Fibroblast of the conjunctiva (primary cell): Measurements from ENCODE around the gene SYT4.
"Not testable (repeated sequence)": the region's sequence is repeated elsewhere in the genome, so short reads cannot be mapped to it uniquely, and the experiment has no call there.

Experiments used
- DNase-seq: peaks from one replicate; pipeline ENCODE4 v3.0.0-alpha.2; 2010; ENCODE audit warnings: low read depth

SYT4 gene, protein sequence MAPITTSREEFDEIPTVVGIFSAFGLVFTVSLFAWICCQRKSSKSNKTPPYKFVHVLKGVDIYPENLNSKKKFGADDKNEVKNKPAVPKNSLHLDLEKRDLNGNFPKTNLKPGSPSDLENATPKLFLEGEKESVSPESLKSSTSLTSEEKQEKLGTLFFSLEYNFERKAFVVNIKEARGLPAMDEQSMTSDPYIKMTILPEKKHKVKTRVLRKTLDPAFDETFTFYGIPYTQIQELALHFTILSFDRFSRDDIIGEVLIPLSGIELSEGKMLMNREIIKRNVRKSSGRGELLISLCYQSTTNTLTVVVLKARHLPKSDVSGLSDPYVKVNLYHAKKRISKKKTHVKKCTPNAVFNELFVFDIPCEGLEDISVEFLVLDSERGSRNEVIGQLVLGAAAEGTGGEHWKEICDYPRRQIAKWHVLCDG

DNA sequence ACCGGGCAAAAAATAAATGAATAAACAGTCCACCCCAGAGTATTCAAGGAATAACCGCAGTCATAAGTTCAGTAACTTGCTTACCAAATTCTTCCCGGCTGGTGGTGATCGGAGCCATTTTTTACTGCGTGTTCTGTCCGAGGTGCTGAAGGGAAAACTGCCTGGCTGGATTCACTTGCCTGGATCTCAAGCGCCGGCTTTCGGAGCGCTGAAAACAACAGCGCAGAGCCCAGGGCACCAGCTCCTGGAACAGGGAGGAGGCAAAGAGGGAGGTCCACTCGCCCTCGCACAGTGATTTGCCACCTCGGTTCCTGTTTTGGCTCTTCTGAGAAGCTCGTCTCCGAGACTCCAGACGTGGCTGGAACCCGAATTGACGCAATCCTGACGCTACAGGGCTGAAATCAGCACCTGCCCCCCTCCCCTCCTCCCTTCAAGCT is at the start of gene SYT4:
TSS of gene SYT4 (minus strand) at position 327 of the 437 bp plus-strand sequence. CDS start at position 118, 209 bp downstream.
- DNase-seq = no peak

DNA sequence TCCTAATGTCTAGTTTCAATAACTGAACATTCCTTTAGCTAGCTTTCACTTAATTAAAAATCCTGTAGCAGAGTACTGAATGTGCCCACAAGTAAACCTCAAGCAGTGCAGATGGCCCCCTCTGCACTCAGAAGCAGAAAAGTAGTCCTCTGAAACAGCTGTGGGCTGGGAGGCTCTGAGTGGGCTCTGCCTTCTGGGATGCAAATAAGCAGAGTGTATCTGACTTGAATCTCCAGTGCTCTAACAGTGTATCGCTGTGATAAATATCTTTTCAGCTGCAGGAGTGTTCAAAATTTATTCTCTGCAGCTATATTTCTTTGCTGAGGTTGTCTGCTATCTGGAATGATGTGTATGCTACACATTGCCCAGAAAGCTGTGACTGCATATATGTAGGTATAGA is 44.8 kb upstream of the SYT4 start:
- DNase-seq = no peak

DNA sequence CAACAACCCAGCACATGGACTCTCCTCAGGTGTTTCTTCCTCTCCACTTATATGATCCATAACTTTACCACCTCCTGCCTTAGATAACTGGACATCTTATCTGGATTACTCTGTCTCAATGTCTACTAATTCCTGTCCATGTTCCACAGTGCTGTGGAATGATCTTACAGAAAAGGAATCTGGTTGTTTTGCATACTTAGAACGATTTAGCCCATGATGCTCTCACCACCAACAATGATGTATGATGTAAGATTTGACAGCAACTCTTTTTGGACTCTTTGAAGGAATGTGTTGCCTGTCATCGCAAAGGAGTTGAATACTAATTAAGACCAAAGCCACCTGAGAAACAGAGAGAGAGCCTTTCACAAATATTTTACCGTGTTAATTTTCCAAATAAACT is 37.7 kb upstream of the SYT4 start:
- DNase-seq = no peak

DNA sequence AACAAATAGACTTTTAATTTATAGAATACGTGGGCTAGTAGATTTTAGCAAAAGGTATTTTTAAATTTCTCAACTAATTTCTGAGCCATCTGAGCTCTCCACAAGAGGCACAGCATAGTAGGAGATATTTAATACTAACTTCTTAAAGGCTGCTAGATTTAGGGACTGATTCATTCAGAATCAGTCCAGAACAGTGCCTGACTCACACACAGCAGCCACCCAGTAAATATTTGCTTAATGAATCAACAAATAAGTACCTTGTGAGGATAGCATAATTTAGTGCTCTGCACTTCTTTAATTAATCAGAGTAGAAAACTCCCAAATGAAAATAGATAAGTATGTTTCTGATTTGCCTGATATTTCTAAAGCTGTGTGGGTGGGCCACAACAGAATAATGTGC is 35.6 kb upstream of the SYT4 start:
- no peak for DNase-seq

DNA sequence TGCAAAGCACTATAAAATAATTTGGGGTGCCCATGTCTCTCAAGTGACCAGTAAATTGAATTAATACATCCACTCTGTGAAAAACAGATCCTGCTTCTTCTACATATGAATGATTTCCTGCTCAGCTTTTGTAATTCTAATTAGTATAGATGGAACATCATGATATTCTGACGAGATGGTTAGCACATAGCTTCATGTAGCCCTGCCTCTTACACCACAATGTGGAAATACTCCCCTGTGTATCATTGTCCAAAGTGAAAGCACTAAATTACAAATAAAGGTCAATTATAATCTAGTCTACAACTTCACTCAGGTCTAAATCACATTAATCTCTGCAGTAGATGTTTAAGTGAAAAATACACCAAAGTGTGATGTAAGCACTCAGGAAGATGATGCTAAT is 32.9 kb upstream of the SYT4 start:
- DNase-seq = no peak

DNA sequence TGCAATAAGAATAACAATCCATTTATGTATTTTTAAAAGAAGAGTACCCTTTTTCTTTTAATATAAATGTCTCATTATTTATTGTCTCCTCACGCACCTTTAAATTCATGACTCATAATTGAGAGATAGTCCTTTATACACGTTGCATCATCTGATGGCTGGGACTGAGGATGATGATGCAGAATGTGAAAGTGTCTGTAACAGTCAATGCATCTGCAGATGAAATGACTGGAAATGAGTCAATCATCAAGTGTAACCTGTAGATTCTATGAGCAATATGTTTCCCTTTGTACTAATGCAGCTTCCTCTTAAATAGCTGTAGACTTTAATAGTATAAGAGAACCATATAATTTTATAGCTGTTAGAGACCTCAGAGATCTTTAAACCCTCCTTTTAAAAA is 26.1 kb upstream of the SYT4 start:
- DNase-seq = no peak

DNA sequence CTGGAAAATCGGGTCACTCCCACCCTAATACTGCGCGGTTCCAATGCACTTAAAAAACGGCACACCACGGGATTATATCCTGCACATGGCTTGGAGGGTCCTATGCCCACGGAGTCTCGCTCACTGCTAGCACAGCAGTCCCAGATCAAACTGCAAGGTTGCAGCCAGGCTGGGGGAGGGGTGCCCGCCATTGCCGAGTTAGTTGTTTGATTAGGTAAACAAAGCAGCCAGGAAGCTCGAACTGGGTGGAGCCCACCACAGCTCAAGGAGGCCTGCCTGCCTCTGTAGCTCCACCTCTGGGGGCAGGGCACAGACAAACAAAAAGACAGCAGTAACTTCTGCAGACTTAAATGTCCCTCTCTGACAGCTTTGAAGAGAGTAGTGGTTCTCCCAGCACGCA is 8.9 kb upstream of the SYT4 start:
- not testable (repeated sequence) for DNase-seq

DNA sequence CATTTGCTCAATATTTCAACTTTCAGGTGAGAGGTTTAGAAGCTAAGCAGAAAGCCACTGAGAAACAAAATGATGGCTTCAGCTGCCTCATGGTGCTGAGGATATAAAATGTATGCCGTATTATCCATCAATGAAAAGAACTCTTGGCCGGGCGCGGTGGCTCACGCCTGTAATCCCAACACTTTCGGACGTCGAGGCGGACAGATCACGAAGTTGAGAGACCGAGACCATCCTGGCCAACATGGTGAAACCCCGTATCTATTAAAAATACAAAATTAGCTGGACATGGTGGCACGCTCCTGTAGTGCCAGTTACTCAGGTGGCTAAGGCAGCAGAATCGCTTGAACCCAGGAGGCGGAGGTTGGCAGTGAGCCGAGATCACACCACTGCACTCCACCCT is 6.0 kb upstream of the SYT4 start:
- no peak for DNase-seq

DNA sequence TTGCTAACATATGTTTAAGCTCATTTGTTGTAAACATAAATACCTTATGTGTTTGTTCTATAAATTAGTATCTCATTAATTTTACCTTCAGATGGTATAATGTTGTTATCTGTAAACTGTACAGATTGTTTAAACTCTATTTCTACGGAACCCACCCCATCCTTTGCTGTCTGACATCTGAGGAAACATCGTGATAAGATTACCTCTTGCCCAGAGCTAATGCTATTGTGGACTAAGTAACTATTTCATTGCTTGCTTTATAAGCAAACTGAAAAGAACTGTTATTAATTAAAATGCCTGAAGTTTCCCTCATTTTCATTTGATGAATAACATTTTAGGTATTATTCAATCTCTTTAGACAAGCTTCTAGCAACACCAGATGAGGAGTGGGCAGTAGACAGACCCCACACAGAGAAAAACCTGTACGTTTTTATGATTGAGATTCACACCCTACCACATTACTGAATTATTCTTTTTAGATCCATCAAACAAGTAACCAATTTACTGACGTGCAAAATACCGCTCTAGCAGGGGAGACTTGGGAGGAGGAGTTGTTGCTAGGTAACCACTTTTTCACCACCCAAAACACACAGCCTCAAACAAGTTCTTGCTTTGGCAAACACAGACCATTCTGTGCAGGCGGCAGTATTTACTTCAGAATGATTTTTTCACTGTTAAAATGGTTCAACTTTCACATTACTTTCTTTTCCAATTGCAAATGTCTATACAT is 1.9 kb upstream of the SYT4 start:
- DNase-seq = no peak

DNA sequence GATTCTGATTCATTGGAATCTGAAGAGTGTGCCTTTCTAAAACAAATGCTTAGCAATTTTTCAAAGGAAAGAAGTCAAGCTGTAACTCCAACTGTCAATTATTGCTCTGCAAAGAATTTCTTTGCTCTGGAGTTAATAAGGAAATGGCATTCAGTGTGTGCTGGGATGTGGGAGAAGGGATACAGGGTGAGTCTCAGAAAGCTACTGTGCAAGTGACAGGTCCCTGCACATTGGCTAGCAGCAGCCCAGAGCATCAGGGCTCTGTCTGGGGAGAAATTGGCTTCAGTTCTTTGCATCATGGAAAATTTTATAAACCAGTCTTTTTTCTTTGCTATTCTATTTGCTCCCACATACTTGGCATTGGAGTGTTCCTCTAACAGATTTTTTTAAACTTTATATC is 1.1 kb upstream of the SYT4 start:
- no peak for DNase-seq

DNA sequence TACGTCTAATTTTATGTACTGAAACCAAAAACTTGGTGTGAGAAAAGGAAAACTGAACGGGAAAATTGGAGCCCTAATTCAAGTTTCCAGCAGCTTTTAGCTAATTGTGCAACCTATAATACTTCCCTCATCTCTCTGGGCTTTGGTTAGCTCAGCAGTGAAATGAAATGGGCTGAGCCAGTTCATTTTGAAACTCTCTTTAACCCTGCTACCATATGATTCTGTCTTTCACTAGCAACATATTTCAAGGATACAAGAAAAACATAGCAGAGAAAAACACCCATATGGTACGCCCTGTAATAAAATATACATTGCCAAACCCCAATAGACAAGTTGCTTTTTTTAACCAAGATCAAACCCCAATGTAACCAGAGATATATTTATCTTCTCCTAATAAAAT is 799 bp downstream of the SYT4 start:
- no peak for DNase-seq

DNA sequence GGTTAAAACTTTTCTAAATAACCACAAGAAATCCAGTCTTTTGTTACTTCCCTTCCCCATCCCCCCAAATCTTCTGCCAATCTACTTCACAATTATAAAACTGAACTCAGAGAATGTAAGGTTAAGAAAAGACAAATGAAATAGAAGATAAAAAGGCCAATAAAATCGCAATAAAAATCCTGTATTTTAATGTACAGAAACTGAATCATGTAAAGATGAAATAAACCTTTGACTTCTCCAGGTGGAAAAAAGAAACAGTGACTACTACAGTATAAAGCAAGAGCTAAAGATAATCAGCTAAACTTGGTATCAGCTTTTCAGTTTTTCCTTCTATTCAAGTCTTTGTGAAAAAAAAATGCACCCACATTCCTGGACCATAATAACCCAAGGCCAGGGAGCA is 1.7 kb downstream of the SYT4 start:
- no peak for DNase-seq

DNA sequence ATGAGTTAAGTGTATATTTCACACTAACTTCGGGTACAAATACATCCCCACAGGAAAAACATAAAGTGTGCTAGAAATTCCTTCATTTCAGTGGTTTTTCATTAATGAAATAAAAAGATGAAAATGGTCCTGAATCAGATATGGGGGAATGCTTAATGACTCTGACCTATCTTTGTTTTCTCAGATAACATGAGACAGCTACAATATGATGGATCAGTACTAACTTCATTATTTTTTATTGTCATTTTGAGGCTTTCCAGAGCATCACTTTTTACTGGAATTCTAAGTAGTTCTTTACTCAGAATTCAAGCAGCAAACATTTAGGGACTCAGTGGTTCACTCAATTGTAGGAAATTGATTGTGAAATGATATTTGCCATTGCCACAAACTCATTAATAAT is 2.8 kb downstream of the SYT4 start:
- no peak for DNase-seq

DNA sequence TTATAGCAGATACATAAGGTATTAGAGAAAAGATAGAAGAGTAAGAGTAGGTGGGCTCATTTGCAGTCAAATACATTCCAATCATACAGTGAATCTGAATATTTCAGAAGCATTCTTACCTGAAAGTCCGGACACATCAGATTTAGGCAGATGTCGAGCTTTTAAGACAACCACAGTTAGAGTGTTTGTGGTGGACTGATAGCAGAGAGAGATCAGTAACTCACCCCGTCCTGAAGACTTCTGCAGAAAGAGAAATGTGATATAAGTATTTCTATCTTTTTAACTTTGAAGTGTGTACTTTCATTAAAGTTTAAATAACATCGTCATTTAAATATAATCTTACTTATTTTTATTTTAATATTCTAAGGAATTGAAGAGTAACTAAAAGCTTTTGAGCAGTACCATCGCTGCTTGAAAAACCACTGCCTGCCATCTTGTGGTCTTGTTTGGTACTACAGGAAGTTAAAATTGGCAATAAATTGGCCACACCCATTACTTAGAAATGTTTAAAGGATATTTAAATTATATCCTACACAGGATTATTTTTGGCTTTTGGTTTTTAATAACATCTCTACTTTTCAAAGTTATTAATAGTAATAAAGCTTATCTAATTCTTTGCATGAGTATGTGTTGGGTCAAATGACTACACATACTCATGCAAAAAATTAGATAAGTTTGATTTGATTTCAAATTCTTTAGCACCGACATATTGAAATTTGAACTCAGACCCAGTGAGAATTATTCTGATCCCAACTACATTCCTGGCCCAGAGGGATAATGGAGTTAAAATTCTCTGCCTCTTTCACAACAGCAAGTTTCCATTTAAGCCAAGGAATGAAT is 5.5 kb downstream of the SYT4 start:
- peak; percentile 37 for DNase-seq

DNA sequence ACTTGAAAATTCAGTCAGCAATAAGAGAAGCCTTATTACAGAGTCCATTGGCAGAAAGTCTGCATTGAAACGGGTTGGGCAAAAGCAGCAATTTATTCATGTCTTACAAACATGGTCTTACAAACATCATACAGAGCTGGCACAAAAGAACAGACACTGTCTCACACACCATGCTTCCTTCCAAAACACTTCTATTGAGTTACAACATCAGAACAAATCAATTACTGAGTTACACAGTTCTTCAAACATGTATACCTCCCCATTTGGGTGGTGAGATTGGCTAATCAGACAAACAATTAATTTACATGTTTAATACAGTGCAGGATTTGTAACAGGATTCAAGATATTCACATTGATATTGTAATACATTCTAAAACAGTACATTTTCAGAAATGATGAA is 9.5 kb downstream of the SYT4 start:
- no peak for DNase-seq

DNA sequence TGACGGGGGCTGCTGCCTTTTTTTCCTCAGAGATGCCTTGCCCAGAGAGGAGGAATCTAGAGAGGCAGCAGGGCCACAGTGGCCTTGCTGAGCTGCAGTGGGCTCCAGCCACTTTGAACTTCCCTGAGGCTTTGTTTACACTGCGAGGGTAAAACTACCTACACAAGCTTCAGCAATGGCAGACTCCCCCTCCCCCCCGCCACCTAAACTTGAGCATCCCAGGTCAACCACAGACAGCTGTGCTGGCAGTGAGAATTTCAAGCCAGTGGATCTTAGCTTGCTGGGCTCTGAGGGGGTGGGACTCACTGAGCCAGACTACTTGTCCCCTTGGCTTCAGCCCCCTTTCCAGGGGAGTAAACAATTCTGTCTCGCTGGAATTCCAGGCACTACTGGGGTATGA is 11.8 kb downstream of the SYT4 start:
- DNase-seq = no peak

DNA sequence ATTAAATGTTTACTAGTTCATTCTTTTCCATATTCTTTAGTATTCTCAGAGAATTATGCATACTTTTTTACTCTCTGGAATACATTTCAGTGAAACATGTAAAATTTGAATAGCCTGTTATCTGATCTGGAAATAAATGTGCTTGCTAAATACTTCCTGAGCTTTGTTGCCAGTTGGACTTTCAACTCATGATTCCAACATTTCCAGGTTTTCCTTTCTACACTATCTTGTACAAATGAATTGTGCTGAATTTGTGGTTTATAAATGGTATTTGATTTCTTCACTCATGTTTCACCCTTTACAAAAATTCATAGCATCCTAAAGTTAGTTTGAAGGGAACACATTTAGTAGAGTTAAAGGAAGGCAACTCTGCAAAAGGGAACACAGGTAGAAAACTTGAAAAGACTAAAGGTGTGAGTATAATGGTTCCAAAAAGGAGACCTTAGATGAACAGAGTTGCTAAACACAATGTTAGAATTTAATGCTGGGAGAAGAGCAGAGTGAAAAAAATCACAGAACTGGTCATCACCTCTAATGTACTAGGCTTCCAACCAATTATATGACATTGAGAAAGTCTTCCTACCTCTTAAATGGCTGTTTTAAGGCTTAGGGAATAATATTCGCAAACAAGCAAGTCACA is 28.6 kb downstream of the SYT4 start:
- DNase-seq = no peak

DNA sequence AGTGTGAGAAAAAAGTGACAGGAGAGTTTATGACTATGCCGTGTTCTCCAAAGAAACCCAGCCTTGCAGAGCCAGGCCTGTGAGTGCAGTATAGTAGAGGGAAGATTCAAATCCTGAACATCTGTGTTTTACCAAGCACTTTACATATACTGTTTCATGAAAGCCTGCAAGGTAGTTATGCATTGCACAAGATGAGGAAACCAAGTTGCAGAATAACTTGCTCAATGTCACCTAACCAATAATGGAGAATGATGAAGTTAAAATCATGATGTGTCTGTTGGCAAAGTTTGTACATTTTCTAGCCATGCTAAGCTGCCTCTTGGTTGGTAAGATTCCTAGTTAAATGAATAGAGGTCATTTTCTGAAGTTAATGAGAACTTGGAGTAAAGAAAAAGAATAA is 29.3 kb downstream of the SYT4 start:
- DNase-seq = no peak

DNA sequence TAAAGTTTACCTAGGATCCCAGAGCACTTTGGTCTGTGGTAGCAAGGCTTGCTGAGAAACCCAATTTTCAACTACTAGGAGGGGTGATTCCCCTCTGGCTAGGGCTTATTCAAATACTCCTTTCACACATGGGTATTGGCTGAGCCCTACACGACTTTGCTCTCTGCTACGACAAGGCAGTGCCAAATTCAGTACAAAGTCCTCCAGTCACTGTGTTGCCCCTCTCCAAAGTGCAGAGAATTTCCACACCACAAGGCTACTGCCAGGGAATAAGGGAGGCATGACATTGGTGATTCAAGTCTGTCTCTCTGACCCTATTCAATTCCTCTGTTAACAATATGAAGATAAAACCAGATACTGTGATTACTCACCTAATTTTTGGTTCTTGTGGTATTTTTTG is 38.9 kb downstream of the SYT4 start:
- no peak for DNase-seq

DNA sequence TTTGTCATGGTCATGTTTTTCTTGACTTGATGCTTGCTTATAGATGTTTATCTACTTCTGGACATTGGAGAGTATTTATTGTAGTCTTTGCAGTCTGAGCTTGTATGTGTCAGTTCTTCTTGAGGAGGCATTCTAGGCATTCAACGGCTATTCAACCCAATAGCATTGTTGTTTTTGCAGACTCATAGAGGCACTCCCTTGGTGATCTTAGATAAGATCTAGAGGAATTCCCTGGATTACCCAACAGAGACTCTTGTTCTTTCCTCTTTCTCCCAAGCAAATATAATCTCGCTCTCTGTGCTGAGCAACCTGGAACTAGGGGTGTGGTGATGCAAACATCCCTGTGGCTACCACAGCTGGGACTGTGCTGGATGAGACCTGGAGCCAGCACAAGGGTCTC is 40.4 kb downstream of the SYT4 start:
- no peak for DNase-seq

DNA sequence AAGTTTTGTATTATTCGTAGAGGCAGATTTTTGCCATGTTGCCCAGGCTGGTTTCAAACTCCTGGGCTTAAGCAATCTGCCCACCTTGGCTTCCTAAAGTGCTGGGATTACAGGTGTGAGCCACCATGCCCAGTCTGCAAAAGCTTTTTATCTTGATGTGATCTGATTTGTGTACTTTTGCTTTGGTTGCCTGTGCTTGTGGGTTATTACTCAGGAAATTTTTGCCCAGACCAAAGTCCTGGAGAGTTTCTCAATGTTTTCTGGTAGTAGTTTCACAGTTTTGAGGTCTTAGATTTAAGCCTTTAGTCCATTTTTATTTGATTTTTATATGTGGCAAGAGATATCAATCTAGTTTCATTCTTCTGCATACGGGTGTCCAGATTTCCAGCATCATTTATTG is 42.4 kb downstream of the SYT4 start:
- no peak for DNase-seq

DNA sequence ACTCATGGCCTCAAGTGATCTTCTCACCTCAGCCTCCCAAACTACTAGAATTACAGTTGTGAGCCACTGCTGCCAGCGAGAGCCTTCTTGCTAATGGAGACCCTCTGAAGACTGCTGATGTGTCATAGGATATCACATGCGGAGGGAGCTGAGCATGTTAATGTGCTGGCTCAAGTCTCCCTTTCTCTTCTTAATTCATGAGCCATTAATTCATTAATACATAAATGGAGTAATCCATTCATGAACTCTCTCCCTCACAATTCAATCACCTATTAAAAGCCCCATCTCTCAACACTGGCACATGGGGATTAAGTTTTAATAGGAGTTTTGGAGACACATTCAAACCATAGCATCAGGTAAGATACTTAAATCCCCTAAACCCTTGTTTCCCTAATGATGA is 54.8 kb downstream of the SYT4 start:
- no peak for DNase-seq
